ENCODE data around the gene PHF23.
A peak's percentile ranks its signal among the peaks of the same experiment; 100 is the strongest.

PHF23 gene

DNA sequence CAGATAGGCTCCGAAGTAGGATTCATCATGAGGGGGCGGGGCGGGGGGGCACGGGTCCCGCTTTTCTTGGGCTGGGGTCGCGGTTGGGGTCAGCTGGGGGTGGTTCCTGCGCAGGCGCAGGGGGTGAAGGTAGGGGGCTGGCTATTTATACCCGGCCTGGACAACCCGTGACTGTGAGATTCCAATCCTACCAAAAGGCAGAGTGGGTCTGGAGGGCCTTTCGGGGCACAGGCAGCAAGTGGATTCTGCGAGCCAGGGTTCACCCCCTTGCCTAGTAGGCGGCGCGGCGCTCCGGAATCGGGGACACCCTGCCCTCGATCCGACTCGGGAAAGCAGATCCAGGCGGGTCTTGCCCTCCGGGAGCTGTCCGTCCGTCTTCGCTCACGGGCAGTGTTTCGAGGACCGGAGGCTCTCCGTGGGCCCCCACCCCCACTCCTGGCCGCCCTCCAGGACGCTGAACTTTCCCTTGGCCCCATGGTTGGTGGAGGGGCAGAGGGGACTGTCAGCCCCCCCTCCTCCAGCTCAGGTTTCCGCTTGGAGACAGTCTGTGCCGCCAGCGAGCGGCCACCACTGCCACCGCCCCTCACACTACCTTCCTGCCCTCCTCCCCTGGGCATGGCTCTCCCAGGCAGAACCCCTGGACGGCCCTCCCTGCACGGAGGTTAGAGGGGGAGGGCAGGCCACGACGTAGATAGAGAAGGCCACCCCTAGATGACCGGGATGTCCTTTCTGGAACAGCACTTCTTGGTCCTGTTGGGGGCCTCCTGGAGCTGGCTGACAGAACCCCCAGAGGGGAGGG lies 42.9 kb upstream of the PHF23 start:
- no peaks in the 10 kb centered on the region for H3K27me3 ChIP-seq
- no peaks in the 10 kb centered on the region for H3K36me3 ChIP-seq
- peak overlapping the region; percentile 55 for H3K4me3 ChIP-seq (ENCODE audit: low read depth, low read length)
- no peak for DNase-seq
- no peaks in the 10 kb centered on the region for H3K4me1 ChIP-seq
- no peaks in the 10 kb centered on the region for H3K9me3 ChIP-seq
- TF ChIP-seq, protein P1, sequence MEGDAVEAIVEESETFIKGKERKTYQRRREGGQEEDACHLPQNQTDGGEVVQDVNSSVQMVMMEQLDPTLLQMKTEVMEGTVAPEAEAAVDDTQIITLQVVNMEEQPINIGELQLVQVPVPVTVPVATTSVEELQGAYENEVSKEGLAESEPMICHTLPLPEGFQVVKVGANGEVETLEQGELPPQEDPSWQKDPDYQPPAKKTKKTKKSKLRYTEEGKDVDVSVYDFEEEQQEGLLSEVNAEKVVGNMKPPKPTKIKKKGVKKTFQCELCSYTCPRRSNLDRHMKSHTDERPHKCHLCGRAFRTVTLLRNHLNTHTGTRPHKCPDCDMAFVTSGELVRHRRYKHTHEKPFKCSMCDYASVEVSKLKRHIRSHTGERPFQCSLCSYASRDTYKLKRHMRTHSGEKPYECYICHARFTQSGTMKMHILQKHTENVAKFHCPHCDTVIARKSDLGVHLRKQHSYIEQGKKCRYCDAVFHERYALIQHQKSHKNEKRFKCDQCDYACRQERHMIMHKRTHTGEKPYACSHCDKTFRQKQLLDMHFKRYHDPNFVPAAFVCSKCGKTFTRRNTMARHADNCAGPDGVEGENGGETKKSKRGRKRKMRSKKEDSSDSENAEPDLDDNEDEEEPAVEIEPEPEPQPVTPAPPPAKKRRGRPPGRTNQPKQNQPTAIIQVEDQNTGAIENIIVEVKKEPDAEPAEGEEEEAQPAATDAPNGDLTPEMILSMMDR (IDR thresholded peaks at IDR 0.05; ENCODE audit: low read depth, low read length): no peak

DNA sequence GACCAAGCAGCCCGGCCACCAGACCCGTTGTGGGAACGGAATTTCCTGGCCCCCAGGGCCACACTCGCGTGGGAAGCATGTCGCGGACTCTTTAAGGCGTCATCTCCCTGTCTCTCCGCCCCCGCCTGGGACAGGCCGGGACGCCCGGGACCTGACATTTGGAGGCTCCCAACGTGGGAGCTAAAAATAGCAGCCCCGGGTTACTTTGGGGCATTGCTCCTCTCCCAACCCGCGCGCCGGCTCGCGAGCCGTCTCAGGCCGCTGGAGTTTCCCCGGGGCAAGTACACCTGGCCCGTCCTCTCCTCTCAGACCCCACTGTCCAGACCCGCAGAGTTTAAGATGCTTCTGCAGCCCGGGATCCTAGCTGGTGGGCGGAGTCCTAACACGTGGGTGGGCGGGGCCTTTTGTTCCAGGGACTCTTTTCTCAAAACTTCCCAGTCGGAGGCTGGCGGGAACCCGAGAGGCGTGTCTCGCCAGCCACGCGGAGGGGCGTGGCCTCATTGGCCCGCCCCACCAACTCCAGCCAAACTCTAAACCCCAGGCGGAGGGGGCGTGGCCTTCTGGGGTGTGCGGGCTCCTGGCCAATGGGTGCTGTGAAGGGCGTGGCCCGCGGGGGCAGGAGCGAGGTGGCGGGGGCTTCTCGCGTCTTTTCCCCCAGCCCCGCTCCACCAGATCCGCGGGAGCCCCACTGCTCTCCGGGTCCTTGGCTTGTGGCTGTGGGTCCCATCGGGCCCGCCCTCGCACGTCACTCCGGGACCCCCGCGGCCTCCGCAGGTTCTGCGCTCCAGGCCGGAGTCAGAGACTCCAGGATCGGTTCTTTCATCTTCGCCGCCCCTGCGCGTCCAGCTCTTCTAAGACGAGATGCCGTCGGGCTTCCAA lies 42.1 kb upstream of the PHF23 start, which contains the start of gene SLC2A4:
Gene SLC2A4, plus strand, starts transcription at position 645 of the 879 bp plus-strand sequence. Its CDS starts 217 bp downstream, at position 862.
- Histone ChIP-seq H3K9me3 (no peaks in the 10 kb centered on the region), H3K27me3 (no peaks in the 10 kb centered on the region), H3K4me1 (no peaks in the 10 kb centered on the region), H3K4me3 (ENCODE audit: low read depth, low read length) (peak within 1 kb of the TSS; percentile 55), H3K36me3 (no peaks in the 10 kb centered on the region)
- DNase-seq: peak; percentile 94
- TF ChIP-seq, protein P1 (IDR thresholded peaks at IDR 0.05; ENCODE audit: low read depth, low read length): no peak

DNA sequence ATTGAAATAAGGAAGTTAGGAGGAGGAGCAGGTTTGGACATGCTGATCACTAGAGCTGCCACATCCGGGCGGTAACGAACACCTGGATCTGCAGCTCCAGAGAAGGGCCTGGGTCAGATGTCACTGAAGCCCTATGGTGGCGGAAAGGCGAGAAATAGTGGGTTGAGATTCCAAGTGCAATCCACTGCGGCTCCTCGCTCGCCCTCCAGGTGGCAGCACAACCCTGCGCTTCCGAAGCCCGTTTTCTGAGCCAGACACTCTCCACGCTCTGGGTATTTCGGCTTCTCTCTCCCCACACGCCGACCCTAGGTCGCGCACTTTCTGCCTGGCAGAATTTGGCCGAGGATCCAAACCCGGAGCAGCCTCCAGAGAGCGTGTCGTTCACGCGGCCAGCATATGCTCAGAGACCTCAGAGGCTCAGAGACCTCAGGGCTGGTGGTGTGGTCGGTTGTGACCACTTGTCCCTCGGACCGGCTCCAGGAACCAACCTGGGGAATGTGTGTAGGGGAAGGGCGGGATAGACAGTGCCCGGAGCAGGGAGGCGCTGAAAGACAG lies 41.3 kb upstream of the PHF23 start:
- Histone ChIP-seq H3K4me3 (ENCODE audit: low read depth, low read length) (peak overlapping the region; percentile 45), H3K4me1 (no peaks in the 10 kb centered on the region), H3K9me3 (no peaks in the 10 kb centered on the region), H3K36me3 (no peaks in the 10 kb centered on the region), H3K27me3 (no peaks in the 10 kb centered on the region)
- DNase-seq: peak; percentile 78
- TF ChIP-seq, protein P1 (IDR thresholded peaks at IDR 0.05; ENCODE audit: low read depth, low read length): peak; percentile 77

DNA sequence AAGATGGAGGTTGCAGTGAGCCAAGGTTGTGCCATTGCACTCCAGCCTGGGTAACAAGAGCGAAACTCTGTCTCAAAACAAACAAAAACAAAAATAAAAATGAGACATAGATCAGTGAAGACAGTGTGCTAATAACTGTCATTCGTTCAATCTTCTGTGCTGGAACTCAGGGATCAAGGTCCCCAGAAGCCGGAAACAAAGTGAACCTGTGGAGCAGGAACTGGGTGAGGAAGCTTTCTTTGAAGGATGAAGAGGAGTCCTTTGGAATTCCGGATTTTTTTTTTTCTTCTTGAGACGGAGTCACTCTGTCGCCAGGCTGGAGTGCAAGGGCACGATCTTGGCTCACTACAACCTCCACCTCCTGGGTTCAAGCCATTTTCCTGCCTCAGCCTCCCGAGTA lies 40.2 kb upstream of the PHF23 start:
- Histone ChIP-seq H3K9me3 (no peaks in the 10 kb centered on the region), H3K36me3 (no peaks in the 10 kb centered on the region), H3K4me3 (ENCODE audit: low read depth, low read length) (no peak overlapping the region), H3K27me3 (peaks cover 5% of the 10 kb centered on the region; the same call in 1 of the 2 replicates), H3K4me1 (no peaks in the 10 kb centered on the region)
- TF ChIP-seq, protein P1 (IDR thresholded peaks at IDR 0.05; ENCODE audit: low read depth, low read length): no peak
- DNase-seq: no peak

DNA sequence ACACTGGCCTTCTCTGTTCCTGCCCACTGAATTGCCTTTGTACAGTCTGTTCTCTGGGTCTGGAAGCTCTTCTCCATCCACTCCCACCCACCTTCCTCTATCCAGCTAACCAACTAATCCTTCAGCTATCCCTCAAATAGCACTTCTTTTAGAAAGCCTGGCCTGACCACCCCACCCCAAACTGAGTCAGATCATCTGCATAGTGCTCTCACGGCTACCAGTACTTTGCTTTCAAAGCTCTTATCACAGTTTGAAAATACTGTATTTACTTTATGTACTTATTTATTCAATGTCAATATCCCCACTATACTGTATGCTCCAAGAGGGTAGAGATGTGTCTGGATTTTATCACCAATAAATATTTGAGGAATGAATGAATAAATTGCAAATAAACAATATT lies 27.5 kb upstream of the PHF23 start:
- no peaks in the 10 kb centered on the region for H3K4me1 ChIP-seq
- H3K4me3 ChIP-seq (ENCODE audit: low read depth, low read length): no peak overlapping the region
- no peaks in the 10 kb centered on the region for H3K9me3 ChIP-seq
- no peak for DNase-seq
- no peaks in the 10 kb centered on the region for H3K36me3 ChIP-seq
- H3K27me3 ChIP-seq: peaks cover 5% of the 10 kb centered on the region; the same call in 1 of the 2 replicates
- TF ChIP-seq, protein P1 (IDR thresholded peaks at IDR 0.05; ENCODE audit: low read depth, low read length): no peak
